GM21737 (cell line): ENCODE measurements around the gene ST8SIA2.
"Not testable (repeated sequence)": the region's sequence is repeated elsewhere in the genome, so short reads cannot be mapped to it uniquely, and the experiment has no call there.

Experiments
- ATAC-seq: cut with Tn5 transposase; IDR thresholded peaks from one replicate; pipeline ENCODE4 v1.9.1; 2021; ENCODE audit warnings: mild to moderate bottlenecking, moderate library complexity; ENCODE audit not compliant: unreplicated experiment

The ST8SIA2 gene

DNA sequence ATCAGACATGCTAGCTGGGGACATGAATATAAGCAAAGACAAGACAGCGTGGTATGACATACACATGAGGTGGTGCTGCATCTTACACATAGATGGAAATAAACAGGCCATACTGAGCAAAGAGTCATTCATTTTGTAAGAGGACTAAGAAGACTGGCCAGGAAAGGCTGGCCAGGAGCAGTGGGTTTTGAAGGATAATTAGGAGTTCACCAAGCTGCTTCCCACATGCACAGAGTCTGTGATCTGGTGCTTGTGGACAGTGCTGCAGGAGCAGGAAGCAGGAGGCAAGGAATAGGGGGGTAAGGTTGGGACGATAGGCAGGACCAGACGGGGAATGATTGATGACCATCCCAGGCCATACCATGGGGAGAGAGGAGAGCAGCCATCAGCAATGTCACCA is 41.5 kb downstream of the ST8SIA2 start:
- no peak for ATAC-seq

DNA sequence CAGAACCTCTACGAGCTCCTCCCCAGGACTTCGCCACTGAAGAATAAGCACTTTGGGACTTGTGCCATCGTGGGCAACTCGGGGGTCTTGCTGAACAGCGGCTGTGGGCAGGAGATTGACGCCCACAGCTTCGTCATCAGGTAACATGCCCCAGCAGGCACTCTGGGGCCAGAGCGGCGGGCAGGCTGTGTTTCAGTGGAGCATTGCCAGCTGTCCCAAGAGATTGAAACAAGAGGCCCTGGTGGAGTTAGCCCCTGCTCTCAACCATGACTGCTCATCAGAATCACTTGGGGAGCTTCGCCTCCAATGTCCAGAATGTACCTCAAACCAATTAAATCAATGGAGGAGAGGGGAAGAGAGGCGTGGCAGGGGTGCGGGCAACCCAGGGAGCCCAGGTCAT is 44.8 kb downstream of the ST8SIA2 start:
- no peak for ATAC-seq

DNA sequence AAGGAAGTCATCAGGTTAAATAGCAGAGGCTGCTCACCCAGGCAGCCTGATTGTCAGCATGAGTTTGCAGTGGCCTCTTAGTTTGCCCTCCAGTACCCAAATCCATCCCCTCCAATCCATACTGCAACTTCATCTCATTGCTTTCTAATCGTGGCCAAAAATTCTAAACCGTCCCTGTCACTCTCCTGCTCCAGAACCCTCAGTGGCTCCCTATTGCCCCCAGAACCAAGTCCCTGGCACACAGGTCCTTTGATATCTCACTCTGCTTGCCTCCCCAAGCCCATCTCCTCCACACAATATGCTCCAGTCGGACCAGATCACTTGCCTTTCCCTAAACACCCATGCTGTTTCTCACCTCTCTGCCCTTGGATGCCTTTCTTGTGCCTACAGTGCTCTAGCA is 49.7 kb downstream of the ST8SIA2 start:
- no peak for ATAC-seq

DNA sequence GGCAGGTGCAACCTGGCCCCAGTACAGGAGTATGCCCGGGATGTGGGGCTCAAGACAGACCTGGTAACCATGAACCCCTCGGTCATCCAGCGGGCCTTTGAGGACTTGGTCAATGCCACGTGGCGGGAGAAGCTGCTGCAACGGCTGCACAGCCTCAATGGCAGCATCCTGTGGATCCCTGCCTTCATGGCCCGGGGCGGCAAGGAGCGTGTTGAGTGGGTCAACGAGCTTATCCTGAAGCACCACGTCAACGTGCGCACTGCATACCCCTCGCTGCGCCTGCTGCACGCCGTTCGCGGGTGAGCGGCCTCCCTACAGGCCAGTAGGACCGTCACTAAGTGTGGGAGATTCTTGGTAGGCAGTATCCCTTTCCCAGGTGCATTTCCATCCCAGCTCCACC is 51.0 kb downstream of the ST8SIA2 start:
- ATAC-seq: no peak

DNA sequence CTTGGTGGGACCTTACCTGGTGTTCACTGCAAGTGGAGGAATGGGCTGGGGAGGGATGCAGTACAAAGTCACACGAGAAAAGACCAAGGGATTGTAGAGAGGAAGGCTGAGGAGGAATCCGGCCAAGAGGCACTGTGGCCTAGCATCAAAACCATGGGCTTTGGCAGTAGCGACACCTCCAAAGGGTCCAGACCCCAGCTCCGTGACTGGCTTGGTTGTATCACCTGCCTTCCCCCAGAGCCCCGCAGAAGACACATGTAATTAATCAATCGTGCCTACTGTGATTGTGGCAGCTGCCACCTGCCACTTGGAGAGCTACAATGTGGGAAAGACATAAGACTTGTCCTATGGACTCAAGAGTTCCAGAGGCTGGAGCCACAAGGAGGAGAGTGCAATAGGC is 54.7 kb downstream of the ST8SIA2 start:
- no peak for ATAC-seq

DNA sequence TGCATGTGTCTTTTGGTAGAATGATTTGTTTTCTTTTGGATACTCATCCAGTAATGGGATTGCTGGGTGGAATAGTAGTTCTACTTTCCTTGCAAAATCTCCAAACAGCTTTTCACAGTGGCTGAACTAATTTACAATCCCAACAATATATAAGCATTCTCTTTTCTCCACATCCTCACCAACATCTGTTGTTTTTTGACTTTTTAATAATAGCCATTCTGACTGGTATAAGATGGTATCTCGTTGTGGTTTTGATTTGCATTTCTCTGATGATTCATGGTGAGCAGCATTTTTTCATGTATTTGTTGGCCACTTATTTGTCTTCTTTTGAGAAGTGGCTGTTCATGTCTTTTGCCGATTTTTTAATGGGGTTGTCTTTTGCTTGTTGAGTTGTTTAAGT is 55.8 kb downstream of the ST8SIA2 start:
- ATAC-seq: no peak

DNA sequence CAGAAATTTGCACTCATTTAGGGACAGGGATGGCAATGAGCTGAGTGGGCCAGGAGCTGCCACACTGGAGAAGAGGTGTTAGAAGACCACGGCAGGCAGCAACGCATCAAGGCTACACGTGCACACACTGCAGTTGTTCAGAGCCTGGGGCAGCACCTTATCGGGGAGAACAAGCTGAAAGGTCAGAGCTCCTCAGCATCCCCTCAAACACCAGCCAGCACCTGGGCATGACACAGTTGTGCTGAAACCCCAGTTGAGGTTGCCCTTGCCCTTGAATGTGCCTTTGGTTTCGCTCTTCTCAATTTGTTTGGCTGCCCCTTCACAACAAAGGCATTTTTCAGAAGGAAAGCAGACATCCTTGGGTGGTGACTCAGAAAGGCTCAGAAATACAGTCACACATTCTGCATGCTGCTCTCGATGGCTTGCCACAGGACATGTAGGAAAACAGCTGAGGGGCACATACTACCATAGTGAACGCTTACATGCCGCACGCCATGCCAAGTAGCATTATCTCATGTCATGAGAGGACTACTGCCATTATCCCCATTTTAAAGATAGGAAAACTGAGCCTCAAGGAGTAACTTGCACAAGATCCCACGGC is 57.6 kb downstream of the ST8SIA2 start:
- no peak for ATAC-seq

DNA sequence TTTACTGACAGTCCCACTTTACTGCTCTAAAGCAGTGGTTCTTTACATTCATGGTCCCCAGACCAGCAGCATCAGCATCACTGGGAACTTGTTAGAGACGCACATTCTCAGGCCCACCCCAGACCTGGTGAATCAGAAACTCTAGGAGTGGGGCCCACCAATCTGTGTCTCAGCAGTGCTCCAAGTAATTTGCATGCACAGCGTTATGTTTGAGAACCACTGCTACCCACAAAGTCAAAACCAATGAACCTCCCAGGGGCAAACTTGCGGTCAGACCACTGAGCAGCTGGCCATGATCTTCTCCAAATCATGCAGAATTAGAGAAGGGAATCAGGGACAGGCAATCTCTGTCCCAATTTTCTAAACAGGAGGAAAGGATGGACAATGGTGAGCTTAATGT is 58.5 kb downstream of the ST8SIA2 start:
- no peak for ATAC-seq

DNA sequence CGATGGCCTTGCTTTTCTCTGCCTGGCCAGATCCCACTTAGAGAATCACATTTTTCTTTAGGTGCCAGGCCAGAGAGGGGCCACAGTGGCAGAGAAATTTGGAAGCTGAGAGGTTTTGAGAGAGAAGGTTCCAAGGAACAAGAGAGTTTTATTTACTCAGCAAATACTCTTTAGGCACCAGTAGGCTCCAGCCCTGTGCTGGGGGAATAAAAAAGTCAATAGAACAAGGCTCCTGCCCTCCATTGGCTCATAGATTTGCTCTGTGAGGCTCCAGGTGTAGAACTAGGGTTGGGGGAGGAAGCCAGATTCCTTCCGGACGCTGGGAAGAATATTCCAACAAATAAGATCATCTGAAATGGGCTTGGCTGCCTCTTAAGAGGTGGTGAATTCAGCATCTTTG is 59.9 kb downstream of the ST8SIA2 start:
- ATAC-seq: no peak

DNA sequence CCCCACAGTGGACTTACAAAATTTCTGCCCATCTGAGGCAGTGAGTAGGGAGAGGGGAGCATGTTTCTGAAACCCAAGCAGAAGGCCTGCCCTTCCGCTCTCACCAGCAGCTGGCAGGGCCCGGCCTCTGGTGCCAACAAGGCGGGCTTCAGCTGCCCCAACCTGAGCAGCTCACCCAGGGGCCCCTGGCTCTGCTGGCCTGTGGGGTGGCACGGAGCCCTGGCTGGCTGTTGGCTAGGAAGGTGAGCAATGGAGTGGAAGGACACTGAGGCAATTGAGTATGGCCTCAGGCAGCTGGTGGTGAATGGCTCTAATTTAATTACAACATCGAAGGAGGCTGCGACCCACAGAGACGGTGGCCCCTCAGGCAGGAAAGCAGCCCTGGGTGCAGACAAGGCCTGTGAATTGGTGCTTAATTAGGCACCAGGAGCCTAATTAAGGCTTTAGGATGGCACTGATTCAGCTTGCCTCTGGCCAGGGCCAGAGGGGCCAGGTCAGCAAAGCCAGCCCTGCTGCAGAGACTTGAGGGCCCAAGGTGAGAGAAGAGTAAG is 60.9 kb downstream of the ST8SIA2 start:
- no peak for ATAC-seq

DNA sequence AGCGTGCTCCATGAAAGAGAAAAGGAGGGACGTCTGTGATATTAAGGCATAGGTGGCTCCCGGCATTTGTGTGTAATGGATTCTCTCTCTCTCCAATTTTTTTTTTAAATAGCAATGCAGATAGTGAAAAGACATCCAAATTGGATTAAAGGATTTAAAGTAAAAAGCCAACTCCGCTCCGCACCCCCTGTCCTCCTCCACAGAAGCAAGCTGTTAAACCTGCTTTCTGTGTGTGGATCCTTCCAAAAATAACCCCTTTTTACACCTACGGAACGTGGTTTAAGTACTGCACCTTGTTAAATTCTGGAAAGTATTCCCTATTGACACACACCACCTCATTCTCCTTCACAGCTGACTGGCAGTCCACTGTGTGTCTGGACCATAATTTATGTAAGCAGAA is 61.6 kb downstream of the ST8SIA2 start:
- ATAC-seq: no peak

DNA sequence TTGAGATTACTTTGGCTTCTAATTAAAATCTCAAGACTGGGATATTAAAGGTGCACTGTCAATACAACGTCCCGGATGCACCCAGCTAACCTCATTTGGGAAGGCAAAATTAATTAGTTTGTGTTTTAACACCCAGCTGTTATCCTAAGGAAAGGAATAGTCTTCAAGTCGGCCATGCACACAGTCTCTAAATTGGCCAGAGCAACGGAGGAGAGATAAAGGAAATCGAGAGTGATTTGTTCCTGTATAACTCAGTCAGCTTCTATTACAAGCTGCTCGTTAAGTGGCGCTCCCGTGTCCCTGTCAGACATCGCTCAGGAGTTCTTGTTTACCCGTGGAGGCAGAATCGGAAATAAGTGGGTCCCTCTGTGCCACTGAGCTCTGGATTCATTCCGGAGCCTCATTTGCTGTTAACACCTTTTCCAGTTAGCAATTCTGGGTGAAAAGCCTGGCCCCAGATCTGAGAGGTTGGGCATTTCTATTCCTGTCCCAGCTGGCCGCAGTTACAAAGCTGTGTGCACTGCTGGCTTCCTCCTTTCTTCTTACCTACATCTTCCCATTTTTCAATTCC is 63.9 kb downstream of the ST8SIA2 start:
- ATAC-seq: no peak

DNA sequence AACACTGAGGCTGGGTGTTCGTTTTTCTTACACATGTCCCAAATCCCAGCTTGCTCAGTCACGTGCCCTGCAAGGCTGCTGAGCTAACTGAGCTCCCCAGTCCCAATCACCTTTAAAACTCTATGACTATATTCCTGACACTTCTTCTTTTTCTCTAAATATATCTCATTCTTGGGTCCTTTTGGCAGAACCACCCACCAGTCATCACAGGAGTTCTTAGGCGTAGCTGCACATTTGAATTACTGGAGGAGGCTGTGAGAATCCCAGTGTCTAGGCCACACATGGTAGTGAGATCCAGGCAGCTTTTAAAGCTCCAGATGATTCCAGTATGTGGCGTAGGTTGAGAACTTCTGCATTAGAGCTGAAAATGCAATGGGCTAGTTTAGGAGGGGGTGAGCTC is 66.3 kb downstream of the ST8SIA2 start:
- ATAC-seq: no peak

DNA sequence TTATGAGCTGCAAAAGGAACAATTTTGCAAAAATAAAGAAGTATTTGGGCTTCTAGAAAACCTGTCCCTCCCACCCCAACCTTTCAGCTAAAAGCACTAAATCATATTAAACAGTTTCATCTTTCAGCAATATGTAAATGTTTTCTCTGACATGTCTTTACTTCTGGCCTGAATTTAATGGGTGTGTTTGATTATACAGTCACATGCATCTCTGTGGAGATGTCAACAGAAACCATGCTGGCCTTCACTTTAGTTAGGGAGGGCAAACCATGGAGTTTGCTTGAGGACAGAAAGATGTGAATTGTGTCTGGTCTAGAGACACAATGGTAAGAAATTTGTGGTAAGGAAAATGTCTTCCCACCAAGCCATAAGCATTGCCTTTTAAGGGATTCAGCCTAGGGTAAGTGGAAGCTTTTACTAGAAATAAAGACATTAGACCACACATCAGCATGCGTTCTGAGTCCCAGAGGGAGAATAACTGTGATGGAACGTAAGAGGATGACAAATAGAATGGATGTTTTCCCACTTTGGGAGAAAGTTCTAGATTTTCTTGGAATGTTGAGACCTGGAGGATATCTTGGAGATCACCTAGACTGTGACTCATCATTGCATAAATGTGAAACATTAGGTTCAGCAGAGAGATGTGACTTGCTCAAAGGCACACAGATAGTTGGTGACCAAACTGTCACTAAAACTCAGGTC is 68.9 kb downstream of the ST8SIA2 start:
- no peak for ATAC-seq

DNA sequence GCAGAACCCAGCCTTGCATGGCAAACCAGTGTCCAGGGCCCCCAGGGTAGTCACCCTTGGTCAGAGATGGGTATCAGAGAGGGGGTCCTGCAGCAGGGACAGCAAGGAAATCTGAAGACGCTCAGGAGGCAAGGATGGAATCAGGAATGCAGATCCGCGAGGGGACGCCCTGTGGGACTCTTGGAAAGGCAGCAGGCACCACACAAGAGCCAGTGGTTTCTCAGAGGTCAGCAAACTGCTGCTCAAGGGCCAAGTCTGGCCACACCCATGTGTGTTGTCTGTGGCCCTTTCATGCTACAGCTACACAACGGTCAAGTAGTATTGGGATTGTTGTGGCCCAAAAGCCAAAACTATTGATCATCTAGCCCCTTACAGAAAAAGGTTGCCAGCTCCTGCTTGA is 69.7 kb downstream of the ST8SIA2 start:
- ATAC-seq: no peak

DNA sequence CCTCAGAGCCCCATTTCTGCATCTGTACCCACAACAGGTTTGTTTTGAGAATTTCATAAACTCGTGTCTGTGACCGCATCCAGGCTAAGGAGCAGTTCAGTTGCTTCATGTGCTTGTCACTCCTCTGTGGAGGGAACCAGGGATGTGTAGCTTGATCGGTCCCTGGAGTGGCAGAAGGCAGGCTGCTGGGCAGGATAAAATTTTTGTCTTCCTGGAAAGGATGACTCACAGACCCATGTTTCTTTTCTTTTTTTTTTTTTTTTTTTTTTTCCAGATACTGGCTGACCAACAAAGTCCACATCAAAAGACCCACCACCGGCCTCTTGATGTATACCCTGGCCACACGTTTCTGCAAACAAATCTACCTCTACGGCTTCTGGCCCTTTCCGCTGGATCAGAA is 70.1 kb downstream of the ST8SIA2 start:
- no peak for ATAC-seq

DNA sequence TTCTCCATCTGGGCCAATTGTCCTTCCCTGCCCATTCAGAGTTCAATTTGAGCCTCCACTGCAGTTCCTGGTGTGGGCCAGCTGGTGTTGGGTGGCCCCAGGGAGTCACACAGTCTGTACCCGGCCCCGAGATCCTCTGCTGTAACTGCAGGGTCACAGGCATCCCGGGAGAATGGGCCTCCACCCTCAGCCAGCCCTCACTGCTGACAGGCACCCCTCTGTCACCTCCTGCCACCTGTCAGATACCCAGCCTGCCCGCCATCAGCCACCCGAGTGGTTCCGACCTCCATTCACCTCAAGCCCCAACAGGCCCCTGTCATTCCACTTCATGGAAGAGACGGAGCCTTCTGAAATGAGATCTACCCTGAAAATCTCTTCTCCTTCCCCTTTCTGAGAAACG is 73.2 kb downstream of the ST8SIA2 start:
- ATAC-seq: no peak

DNA sequence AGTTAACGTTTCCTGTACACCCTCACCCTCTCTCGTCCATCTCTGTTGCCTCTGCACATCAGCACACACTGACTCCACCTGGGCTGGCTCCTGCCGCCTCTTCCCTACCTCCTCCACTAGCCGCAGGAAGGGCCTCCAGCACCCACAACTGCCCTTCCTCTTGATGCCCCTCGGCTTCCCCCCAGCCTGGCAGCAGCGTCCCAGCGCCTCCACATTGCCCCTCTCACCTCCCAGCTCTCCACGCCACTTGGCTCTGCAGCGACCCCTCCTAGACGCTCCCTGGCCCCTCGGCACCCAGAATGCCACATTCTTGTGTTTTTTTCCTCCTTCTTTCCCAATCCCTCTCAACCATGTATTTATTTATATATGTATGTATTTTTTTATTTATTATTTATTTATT is 73.6 kb downstream of the ST8SIA2 start:
- ATAC-seq: no peak

DNA sequence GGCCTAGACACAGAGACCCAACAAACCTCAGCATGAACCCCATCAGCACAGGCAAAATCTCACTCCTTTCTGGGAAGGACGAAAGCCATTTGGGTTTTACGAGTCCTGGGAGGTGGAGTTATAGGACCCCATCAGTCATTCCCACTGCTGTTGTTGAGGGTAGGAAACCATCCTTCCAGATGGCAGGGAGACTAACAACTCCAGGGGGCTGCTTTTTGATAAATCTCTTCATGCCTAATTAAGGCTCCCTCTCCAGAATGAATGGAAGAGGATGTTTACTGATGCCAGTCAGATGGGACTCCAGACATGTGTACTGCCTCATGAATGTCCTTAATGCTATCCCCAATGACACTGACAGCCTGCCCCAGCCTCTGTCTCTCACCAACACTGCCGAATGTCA is 75.3 kb downstream of the ST8SIA2 start:
- no peak for ATAC-seq

DNA sequence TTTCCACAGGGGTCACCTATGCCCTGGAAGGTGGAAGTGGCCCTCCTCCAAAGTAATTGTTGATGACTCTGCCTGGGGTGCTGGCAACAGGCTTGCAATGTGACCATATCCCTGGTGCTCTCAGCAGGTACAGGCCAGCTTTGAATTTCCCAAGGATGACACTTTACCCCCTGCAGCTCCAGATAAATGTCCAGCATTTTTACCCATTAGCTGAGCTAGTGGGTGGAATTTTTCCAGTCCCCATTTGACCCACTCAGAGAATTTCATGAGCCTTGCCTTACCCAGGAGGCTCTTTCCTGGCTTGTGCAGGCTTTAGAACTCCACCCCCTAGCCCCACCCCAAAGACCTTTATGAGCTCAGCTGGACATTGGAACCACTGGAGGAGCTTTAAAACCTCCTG is 77.6 kb downstream of the ST8SIA2 start:
- ATAC-seq: no peak

DNA sequence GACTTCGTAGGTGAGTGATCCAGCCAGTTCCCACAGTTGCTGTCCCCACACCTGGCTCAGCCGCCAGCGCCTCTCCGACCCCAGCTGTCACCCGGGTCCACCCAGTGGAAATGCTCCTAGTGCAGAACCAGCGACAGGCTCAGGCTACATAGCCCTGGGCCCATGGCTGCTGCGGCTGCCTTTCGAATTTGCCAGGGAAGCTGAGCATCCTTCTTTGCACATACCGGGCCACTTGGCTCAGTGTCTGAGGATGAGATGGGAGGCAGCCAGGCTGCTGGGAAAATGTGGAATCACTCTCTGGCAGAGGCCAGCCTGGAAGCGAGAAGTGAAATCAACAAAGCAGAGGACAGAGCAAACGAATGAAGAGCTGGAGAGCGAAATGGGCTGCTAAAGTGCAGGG is 80.1 kb downstream of the ST8SIA2 start:
- ATAC-seq: no peak

DNA sequence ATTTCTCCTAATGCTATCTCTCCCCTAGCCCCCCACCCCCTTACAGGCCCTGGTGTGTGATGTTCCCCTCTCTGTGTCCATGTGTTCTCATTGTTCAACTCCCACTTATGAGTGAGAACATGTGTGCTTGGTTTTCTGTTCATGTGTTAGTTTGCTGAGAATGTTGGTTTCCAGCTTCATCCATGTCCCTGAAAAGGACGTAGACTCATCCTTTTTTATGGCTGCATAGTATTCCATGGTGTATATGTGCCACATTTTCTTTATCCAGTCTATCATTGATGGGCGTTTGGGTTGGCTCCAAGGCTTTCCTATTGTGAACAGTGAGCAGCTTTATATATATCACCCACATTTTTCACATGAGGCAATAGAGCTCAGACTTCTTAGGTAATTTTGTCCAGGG is 86.0 kb downstream of the ST8SIA2 start:
- ATAC-seq: not testable (repeated sequence)
